GM12872 (cell line): ENCODE data around the gene BTBD9.

Experiments used
- CTCF ChIP-seq: IDR thresholded peaks from 3 replicates; pipeline ENCODE4 v1.5.1; 2011; ENCODE audit warnings: low read depth, mild to moderate bottlenecking, low read length, moderate library complexity; ENCODE audit not compliant: insufficient read depth

BTBD9 gene

GRCh38 chr6:38353310-38354036 is 286.3 kb downstream of the BTBD9 start:
- TF ChIP-seq CTCF: no peak

- TF ChIP-seq CTCF: no peak
These were observed 287.1 kb downstream of the BTBD9 start for GRCh38 chr6:38352636-38353035.

GRCh38 chr6:38350942-38351341 is 288.8 kb downstream of the BTBD9 start:
- TF ChIP-seq CTCF: no peak

GRCh38 chr6:38350220-38350619 is 289.5 kb downstream of the BTBD9 start:
- TF ChIP-seq CTCF: no peak

- TF ChIP-seq CTCF: no peak
These were observed 289.9 kb downstream of the BTBD9 start for GRCh38 chr6:38349795-38350194.

GRCh38 chr6:38349221-38349620 is 290.5 kb downstream of the BTBD9 start:
- no peak for TF ChIP-seq CTCF

GRCh38 chr6:38348371-38348770 is 291.4 kb downstream of the BTBD9 start:
- no peak for TF ChIP-seq CTCF
